ENCODE measurements around the gene RTN1. TPM values are rescaled to one million over a fixed set of nuclear protein-coding genes. Genes with fewer than 3 reads are reported as not detected.

The RTN1 gene
- polyA plus RNA-seq, 1 of the 3 experiments (the other 2 are of a cell fraction): 1.6 TPM

DNA sequence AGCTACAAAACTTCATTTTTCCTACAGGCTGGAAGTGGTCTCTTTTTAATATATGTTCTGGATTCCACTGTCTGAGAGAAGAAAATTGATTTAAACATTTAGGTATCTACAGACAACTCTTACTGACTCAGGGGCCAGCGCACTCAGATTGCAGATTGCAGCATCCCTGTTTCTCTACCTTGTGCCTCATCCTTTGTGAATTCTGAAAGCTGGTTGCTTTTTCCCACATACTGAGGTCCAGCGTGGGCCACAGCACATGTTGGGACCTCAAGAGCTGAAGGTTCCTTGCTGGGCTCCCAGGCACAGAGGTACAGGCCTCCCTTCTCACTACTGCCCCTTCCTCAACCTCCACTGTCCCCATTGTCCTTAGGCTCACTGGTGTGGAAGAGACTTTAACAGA lies 192.2 kb downstream of the RTN1 start:
- no peak overlapping the region for H3K27ac ChIP-seq (ENCODE audit: low read depth in 2 of 2, low read length in 1 of 2)
- TF ChIP-seq TEAD4 (IDR thresholded peaks at IDR 0.05; ENCODE audit: borderline replicate concordance, insufficient read depth): no peak
- TF ChIP-seq, protein P1, sequence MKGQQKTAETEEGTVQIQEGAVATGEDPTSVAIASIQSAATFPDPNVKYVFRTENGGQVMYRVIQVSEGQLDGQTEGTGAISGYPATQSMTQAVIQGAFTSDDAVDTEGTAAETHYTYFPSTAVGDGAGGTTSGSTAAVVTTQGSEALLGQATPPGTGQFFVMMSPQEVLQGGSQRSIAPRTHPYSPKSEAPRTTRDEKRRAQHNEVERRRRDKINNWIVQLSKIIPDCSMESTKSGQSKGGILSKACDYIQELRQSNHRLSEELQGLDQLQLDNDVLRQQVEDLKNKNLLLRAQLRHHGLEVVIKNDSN (IDR thresholded peaks at IDR 0.05; ENCODE audit: borderline replicate concordance, low read depth): no peak
- no peak for TF ChIP-seq FOSL2 (IDR thresholded peaks at IDR 0.05; ENCODE audit: borderline replicate concordance, low read depth)
- TF ChIP-seq GATA2 (CRISPR knock-in tag; IDR thresholded peaks at IDR 0.05): no peak
- TF ChIP-seq, protein P2, sequence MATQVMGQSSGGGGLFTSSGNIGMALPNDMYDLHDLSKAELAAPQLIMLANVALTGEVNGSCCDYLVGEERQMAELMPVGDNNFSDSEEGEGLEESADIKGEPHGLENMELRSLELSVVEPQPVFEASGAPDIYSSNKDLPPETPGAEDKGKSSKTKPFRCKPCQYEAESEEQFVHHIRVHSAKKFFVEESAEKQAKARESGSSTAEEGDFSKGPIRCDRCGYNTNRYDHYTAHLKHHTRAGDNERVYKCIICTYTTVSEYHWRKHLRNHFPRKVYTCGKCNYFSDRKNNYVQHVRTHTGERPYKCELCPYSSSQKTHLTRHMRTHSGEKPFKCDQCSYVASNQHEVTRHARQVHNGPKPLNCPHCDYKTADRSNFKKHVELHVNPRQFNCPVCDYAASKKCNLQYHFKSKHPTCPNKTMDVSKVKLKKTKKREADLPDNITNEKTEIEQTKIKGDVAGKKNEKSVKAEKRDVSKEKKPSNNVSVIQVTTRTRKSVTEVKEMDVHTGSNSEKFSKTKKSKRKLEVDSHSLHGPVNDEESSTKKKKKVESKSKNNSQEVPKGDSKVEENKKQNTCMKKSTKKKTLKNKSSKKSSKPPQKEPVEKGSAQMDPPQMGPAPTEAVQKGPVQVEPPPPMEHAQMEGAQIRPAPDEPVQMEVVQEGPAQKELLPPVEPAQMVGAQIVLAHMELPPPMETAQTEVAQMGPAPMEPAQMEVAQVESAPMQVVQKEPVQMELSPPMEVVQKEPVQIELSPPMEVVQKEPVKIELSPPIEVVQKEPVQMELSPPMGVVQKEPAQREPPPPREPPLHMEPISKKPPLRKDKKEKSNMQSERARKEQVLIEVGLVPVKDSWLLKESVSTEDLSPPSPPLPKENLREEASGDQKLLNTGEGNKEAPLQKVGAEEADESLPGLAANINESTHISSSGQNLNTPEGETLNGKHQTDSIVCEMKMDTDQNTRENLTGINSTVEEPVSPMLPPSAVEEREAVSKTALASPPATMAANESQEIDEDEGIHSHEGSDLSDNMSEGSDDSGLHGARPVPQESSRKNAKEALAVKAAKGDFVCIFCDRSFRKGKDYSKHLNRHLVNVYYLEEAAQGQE (IDR thresholded peaks at IDR 0.05; ENCODE audit: low read depth, low read length): no peak
- no peak for TF ChIP-seq RFX5 (IDR thresholded peaks at IDR 0.05; ENCODE audit: low read length)
- TF ChIP-seq, protein P3, sequence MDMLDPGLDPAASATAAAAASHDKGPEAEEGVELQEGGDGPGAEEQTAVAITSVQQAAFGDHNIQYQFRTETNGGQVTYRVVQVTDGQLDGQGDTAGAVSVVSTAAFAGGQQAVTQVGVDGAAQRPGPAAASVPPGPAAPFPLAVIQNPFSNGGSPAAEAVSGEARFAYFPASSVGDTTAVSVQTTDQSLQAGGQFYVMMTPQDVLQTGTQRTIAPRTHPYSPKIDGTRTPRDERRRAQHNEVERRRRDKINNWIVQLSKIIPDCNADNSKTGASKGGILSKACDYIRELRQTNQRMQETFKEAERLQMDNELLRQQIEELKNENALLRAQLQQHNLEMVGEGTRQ (IDR thresholded peaks at IDR 0.05; ENCODE audit: borderline replicate concordance, low read depth, low read length): no peak
- TF ChIP-seq YY1 (IDR thresholded peaks at IDR 0.05; ENCODE audit: low read depth): no peak
- TF ChIP-seq, protein P4, sequence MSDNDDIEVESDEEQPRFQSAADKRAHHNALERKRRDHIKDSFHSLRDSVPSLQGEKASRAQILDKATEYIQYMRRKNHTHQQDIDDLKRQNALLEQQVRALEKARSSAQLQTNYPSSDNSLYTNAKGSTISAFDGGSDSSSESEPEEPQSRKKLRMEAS (IDR thresholded peaks at IDR 0.05; ENCODE audit: low read depth): no peak
- TF ChIP-seq RAD21 (IDR thresholded peaks at IDR 0.05; ENCODE audit: low read length): no peak
- TF ChIP-seq MXI1 (IDR thresholded peaks at IDR 0.05; ENCODE audit: low read depth, low read length): no peak
- no peak for TF ChIP-seq JUND (IDR thresholded peaks at IDR 0.05)
- TF ChIP-seq SIN3A (IDR thresholded peaks at IDR 0.05; ENCODE audit: borderline replicate concordance, low read depth, low read length): no peak
- no peak for TF ChIP-seq RCOR1 (IDR thresholded peaks at IDR 0.05; ENCODE audit: low read length)
- TF ChIP-seq POLR2AphosphoS5 (IDR thresholded peaks at IDR 0.05; ENCODE audit: low read depth, low read length): no peak
- no peak for TF ChIP-seq GABPA (IDR thresholded peaks at IDR 0.05; ENCODE audit: low read depth)
- H3K4me1 ChIP-seq (ENCODE audit: control insufficient read depth in 1 of 2, insufficient read depth in 2 of 2, low read depth in 1 of 2, low read length in 1 of 2): no peaks in the 10 kb centered on the region
- H3K4me3 ChIP-seq (ENCODE audit: low read depth in 2 of 2, low read length in 1 of 2): no peak overlapping the region
- no peaks in the 10 kb centered on the region for H4K20me1 ChIP-seq (ENCODE audit: insufficient read depth)
- no peaks in the 10 kb centered on the region for H3F3A ChIP-seq (replicated peaks; ENCODE audit: insufficient read depth)
- no peak overlapping the region for H2AFZ ChIP-seq (ENCODE audit: low read depth)
- H3K27me3 ChIP-seq (ENCODE audit: insufficient read depth): no peaks in the 10 kb centered on the region
- no peak overlapping the region for H3K4me2 ChIP-seq
- no peaks in the 10 kb centered on the region for H3K9me2 ChIP-seq
- ChIA-PET CTCF (interaction anchor here (1.1 to 2.4 kb wide), 2 partner anchors 46 to 220 kb away, joined by 4 to 10 read pairs; no protein-coding TSS in a partner anchor), POLR2A (no interaction called here)
- DNase-seq: no peak
- H3K9ac ChIP-seq: no peak overlapping the region
- 32% methylated on average over 2 of the region's 2 CpGs for WGBS (ENCODE audit: low lambda C conversion rate)
- no peaks in the 10 kb centered on the region for H3K36me3 ChIP-seq (replicated peaks in 1 of 2; ENCODE audit: control insufficient read depth in 1 of 2, insufficient read depth in 2 of 2, low read length in 1 of 2)
- H3K79me2 ChIP-seq (ENCODE audit: insufficient read depth): no peaks in the 10 kb centered on the region
- H3K9me3 ChIP-seq: no peaks in the 10 kb centered on the region
